Left lung (tissue), 10 donors: Measurements from ENCODE around the gene ANO1. TPM values are rescaled to one million over a fixed set of nuclear protein-coding genes. Genes with fewer than 3 reads are reported as not detected.

Experiments
- ATAC-seq: fragments of 200-7000 bp; cut with Tn5 transposase; one replicate; pipeline ENCODE4 v1.9.1; 2020; ENCODE audit warnings: moderate library complexity
- DNase-seq, 4 donors: peaks; one replicate each; pipeline ENCODE4 v3.0.0-alpha.2; 2013 to 2020
- H3K27ac ChIP-seq, 2 donors: fragments of 200-600 bp; sonication (generic) in 1 of 2; one replicate each; pipeline versions ENCODE4 v1.5.0 to v1.8.0; 2020 to 2021
- H3K27me3 ChIP-seq, 2 donors: fragments of 200-600 bp; sonication (generic) in 1 of 2; one replicate each; pipeline versions ENCODE4 v1.5.0 to v1.8.0; 2020 to 2021
- H3K36me3 ChIP-seq, 2 donors: fragments of 200-600 bp; sonication (generic) in 1 of 2; one replicate each; pipeline versions ENCODE4 v1.5.0 to v1.8.0; 2020 to 2021
- H3K4me1 ChIP-seq, 2 donors: fragments of 200-600 bp; one replicate each; pipeline ENCODE4 v1.8.0; 2021
- H3K4me3 ChIP-seq, 2 donors: fragments of 200-600 bp; sonication (generic) in 1 of 2; one replicate each; pipeline versions ENCODE4 v1.5.0 to v1.8.0; 2020 to 2021; ENCODE audit warnings: mild to moderate bottlenecking in 1 of 2
- H3K9me3 ChIP-seq, 2 donors: fragments of 200-600 bp; sonication (generic) in 1 of 2; one replicate each; pipeline versions ENCODE4 v1.5.0 to v1.8.0; 2020 to 2021
- CTCF ChIP-seq, 2 donors: fragments of 200-600 bp; sonication (generic) in 1 of 2; IDR thresholded peaks; one replicate each; pipeline versions ENCODE4 v1.5.0 to v1.8.0; 2021; ENCODE audit warnings: antibody characterized with exemption in 2 of 2
- intact Hi-C, 2 donors: fragments of 100-400 bp; cut with DNase I; formaldehyde crosslinking; loops; one replicate each; pipeline versions ENCODE4 v1.11.2 to v1.14.2; 2022
- polyA plus RNA-seq, 6 donors: library from polyadenylated mRNA; unstranded; fragments of 120-200 nt; gene quantifications; one replicate each; pipeline ENCODE4 v1.2.1, GENCODE V29; 2013; ENCODE audit not compliant: insufficient read length in 6 of 6
- total RNA-seq, 2 donors: library from RNA; stranded (reverse); fragmentation: NEBNext Ultra II Directional; extraction: Animal tissue kit (Norgen Biotek cat#: 25700); gene quantifications; one replicate each; pipeline ENCODE4 v1.2.1, GENCODE V29; 2021
- donor health status: DM: no; HTN: yes; CAD: no.
- donor health status: DM: no; HTN: no; CAD: no.

The ANO1 gene
- total and polyA plus RNA-seq, 8 donors = 4.9 to 13.2 (median 7.0) TPM

GRCh38 chr11:70229737-70230136, 151.6 kb downstream of the ANO1 start:
- intact Hi-C loops = no loop called here
- Histone ChIP-seq H3K27me3 (no peaks in the 10 kb centered on the region), H3K4me3 (no peak overlapping the region), H3K36me3 (no peaks in the 10 kb centered on the region), H3K4me1 (no peaks in the 10 kb centered on the region), H3K27ac (no peak overlapping the region), H3K9me3 (no peaks in the 10 kb centered on the region)
- DNase-seq (no peak), ATAC-seq (no peak)
- TF ChIP-seq CTCF (IDR thresholded peaks at IDR 0.05) = no peak

- Histone ChIP-seq H3K4me1 (no peaks in the 10 kb centered on the region), H3K36me3 (no peaks in the 10 kb centered on the region), H3K9me3 (no peaks in the 10 kb centered on the region), H3K4me3 (no peak overlapping the region), H3K27ac (no peak overlapping the region), H3K27me3 (no peaks in the 10 kb centered on the region)
- DNase-seq = no peak
- intact Hi-C loops = no loop called here
- TF ChIP-seq CTCF (IDR thresholded peaks at IDR 0.05) = no peak
- no peak for ATAC-seq
Observed at GRCh38 chr11:70230151-70230839, 152.2 kb downstream of the ANO1 start.

GRCh38 chr11:70230840-70231710, 153.0 kb downstream of the ANO1 start:
- H3K27ac ChIP-seq = no peak overlapping the region
- H3K27me3 ChIP-seq = no peaks in the 10 kb centered on the region
- H3K4me3 ChIP-seq = no peak overlapping the region
- H3K9me3 ChIP-seq = no peaks in the 10 kb centered on the region
- intact Hi-C loops = no loop called here
- H3K4me1 ChIP-seq = no peaks in the 10 kb centered on the region
- DNase-seq = no peak
- no peak for TF ChIP-seq CTCF (IDR thresholded peaks at IDR 0.05)
- ATAC-seq = no peak
- H3K36me3 ChIP-seq = no peaks in the 10 kb centered on the region

GRCh38 chr11:70233034-70233433, 154.9 kb downstream of the ANO1 start:
- Histone ChIP-seq H3K4me3 (no peak overlapping the region), H3K27ac (no peak overlapping the region), H3K36me3 (no peaks in the 10 kb centered on the region), H3K27me3 (no peaks in the 10 kb centered on the region), H3K4me1 (no peaks in the 10 kb centered on the region), H3K9me3 (no peaks in the 10 kb centered on the region)
- DNase-seq = no peak
- intact Hi-C loops = no loop called here
- TF ChIP-seq CTCF (IDR thresholded peaks at IDR 0.05) = no peak
- no peak for ATAC-seq

GRCh38 chr11:70233511-70233934, 155.4 kb downstream of the ANO1 start:
- no peak for TF ChIP-seq CTCF (IDR thresholded peaks at IDR 0.05)
- no peaks in the 10 kb centered on the region for H3K9me3 ChIP-seq
- H3K4me3 ChIP-seq = no peak overlapping the region
- no peaks in the 10 kb centered on the region for H3K36me3 ChIP-seq
- H3K27me3 ChIP-seq = no peaks in the 10 kb centered on the region
- no peak overlapping the region for H3K27ac ChIP-seq
- intact Hi-C loops = no loop called here
- H3K4me1 ChIP-seq = no peaks in the 10 kb centered on the region
- ATAC-seq = peak; percentile 85
- peak in 1 of 4 donors; percentile 53 for DNase-seq
